K562 (cell line): ENCODE data around the gene RALGPS1. TPM values are rescaled to one million over a fixed set of nuclear protein-coding genes. Genes with fewer than 3 reads are reported as not detected.

Experiments
- ATAC-seq: fragments of 200-7000 bp; cut with Tn5 transposase; 3 replicates; pipeline ENCODE4 v1.9.1; 2020; ENCODE audit warnings: moderate library complexity
- BruUV-seq: library from RNA; stranded (reverse); fragments of 400-500 nt; replicated peaks from 2 replicates; lab custom pipeline; 2021; lab: Mats Ljungman, UMichigan
- CTCF ChIA-PET: fragments of 300-600 bp; formaldehyde crosslinking; extraction: SDS; loops from one replicate; lab custom pipeline; 2021; ENCODE audit warnings: low intra/inter-chr PET ratio; lab: Yijun Ruan, JAX
- POLR2A ChIA-PET: fragments of 300-600, 350-650 bp; sonication (Branson Sonifier 250); formaldehyde crosslinking; extraction: SDS; loops from one replicate; lab custom pipeline; 2021; ENCODE audit warnings: antibody characterized with exemption, inconsistent platforms; lab: Yijun Ruan, JAX
- DNase-seq, 4 experiments: peaks; one replicate each; pipeline versions ENCODE4 v3.0.0 to v3.0.0-alpha.2; 2011 to 2018; ENCODE audit warnings: low spot score in 3 of 4, mixed read lengths in 3 of 4; ENCODE audit errors: extremely low read depth in 1 of 4
- FAIRE-seq: peaks from 2 replicates; lab custom pipeline; 2011; peaks lifted over from hg19 to GRCh38; lab: Jason Lieb, UNC
- H2AFZ ChIP-seq: 2 replicates; pipeline ENCODE4 v1.6.0; 2011; ENCODE audit warnings: low read depth, low read length, control low read depth, inconsistent platforms
- H3K27ac ChIP-seq: fragments of 200-600 bp; 3 replicates; pipeline ENCODE4 v1.8.0; 2011; ENCODE audit warnings: low read depth, mild to moderate bottlenecking, control low read depth, inconsistent platforms, low read length, moderate library complexity, mixed read lengths; ENCODE audit errors: extremely low read depth
- H3K27me3 ChIP-seq, 2 experiments: fragments of 300-600 bp in 1 of 2; 2 replicates in 1 of 2; 3 replicates in 1 of 2; pipeline versions ENCODE4 v1.6.0 to v1.8.0; 2011; ENCODE audit warnings: inconsistent platforms in 2 of 2, low read length in 2 of 2, mild to moderate bottlenecking in 1 of 2, mixed read lengths in 1 of 2, moderate library complexity in 1 of 2; ENCODE audit not compliant: control insufficient read depth in 2 of 2, insufficient read depth in 2 of 2
- H3K36me3 ChIP-seq: fragments of 300-600 bp; 3 replicates; pipeline ENCODE4 v1.8.0; 2011; ENCODE audit warnings: mild to moderate bottlenecking, low read length, inconsistent platforms; ENCODE audit not compliant: control insufficient read depth, insufficient read depth
- H3K4me1 ChIP-seq, 2 experiments: fragments of 200-600 bp in 1 of 2; replicated peaks in 1 of 2; 2 replicates in 1 of 2; 3 replicates in 1 of 2; pipeline versions ENCODE4 v1.5.1 to v1.8.0; 2011; ENCODE audit warnings: inconsistent platforms in 2 of 2, low read length in 2 of 2, mild to moderate bottlenecking in 1 of 2, mixed read lengths in 1 of 2, moderate library complexity in 1 of 2; ENCODE audit not compliant: control insufficient read depth in 2 of 2, insufficient read depth in 2 of 2
- H3K4me2 ChIP-seq: 2 replicates; pipeline ENCODE4 v1.6.1; 2011; ENCODE audit warnings: low read length, control low read depth, inconsistent platforms, mixed read lengths; ENCODE audit not compliant: insufficient read depth
- H3K4me3 ChIP-seq: fragments of 200-600 bp; sonication (generic), shearing (Covaris generic); 2 replicates; pipeline ENCODE4 v1.5.1; 2016; ENCODE audit warnings: control low read depth, inconsistent platforms
- H3K79me2 ChIP-seq: fragments of 200-600 bp; 3 replicates; pipeline ENCODE4 v1.8.0; 2011; ENCODE audit warnings: low read length, inconsistent platforms; ENCODE audit not compliant: control insufficient read depth, insufficient read depth
- H3K9ac ChIP-seq, 2 experiments: 2 replicates each; pipeline versions ENCODE4 v1.6.0 to v1.6.1; 2011; ENCODE audit warnings: low read depth in 2 of 2, low read length in 2 of 2, control low read depth in 1 of 2, inconsistent platforms in 1 of 2, mild to moderate bottlenecking in 1 of 2, mixed read lengths in 1 of 2; ENCODE audit not compliant: insufficient read depth in 1 of 2
- H3K9me1 ChIP-seq: one replicate; pipeline ENCODE4 v1.6.0; 2011; ENCODE audit warnings: inconsistent platforms, mild to moderate bottlenecking, low read length, moderate library complexity; ENCODE audit not compliant: control insufficient read depth, insufficient read depth
- H3K9me3 ChIP-seq: replicated peaks from 2 replicates; pipeline ENCODE4 v1.5.1; 2011; ENCODE audit warnings: low read depth, low read length, inconsistent platforms; ENCODE audit not compliant: control insufficient read depth, insufficient read depth
- H4K20me1 ChIP-seq: replicated peaks from 2 replicates; pipeline ENCODE4 v1.6.1; 2011; ENCODE audit warnings: low read length, inconsistent platforms, mixed read lengths; ENCODE audit not compliant: control insufficient read depth, insufficient read depth
- CBX5 ChIP-seq: IDR thresholded peaks from 2 replicates; pipeline ENCODE4 v1.6.1; 2014; ENCODE audit warnings: low read depth, borderline replicate concordance
- CHAMP1 ChIP-seq: fragments of 450-650 bp; IDR thresholded peaks from 2 replicates; pipeline ENCODE4 v1.6.1; 2016; ENCODE audit warnings: mild to moderate bottlenecking
- CREB1 ChIP-seq, 2 experiments: sonication (generic) in 1 of 2; formaldehyde crosslinking in 1 of 2; IDR thresholded peaks; 2 replicates each; pipeline versions ENCODE4 v1.6.1 to v1.8.0; 2012 to 2022; ENCODE audit warnings: inconsistent platforms in 1 of 2, mild to moderate bottlenecking in 1 of 2, missing genetic modification reagents in 1 of 2, moderate library complexity in 1 of 2
- CREM ChIP-seq: IDR thresholded peaks from 2 replicates; pipeline ENCODE4 v1.6.1; 2014; ENCODE audit warnings: antibody characterized with exemption, low read depth
- DDX20 ChIP-seq: fragments of 450-650 bp; IDR thresholded peaks from 2 replicates; pipeline ENCODE4 v1.6.1; 2016; ENCODE audit warnings: missing genetic modification characterization, low read depth, mild to moderate bottlenecking, missing compliant biosample characterization, moderate library complexity
- ID3 ChIP-seq, 2 experiments: fragments of 250-450 bp in 1 of 2; fragments of 450-650 bp in 1 of 2; sonication (Bioruptor Pico) in 1 of 2; IDR thresholded peaks; 2 replicates each; pipeline versions ENCODE4 v1.6.1 to v1.8.0; 2016 to 2021; ENCODE audit warnings: mild to moderate bottlenecking in 2 of 2, moderate library complexity in 2 of 2, missing compliant biosample characterization in 1 of 2, missing genetic modification characterization in 1 of 2
- JUND ChIP-seq, 2 experiments: IDR thresholded peaks; 2 replicates in 1 of 2; 3 replicates in 1 of 2; pipeline ENCODE4 v1.6.1; 2011; ENCODE audit warnings: borderline replicate concordance in 2 of 2, low read depth in 2 of 2, low read length in 2 of 2, improper control_type of control experiment in 1 of 2, missing biosample characterization in 1 of 2, missing genetic modification characterization in 1 of 2, missing genetic modification reagents in 1 of 2
- POLR2A ChIP-seq: fragments of 450-650 bp; conservative IDR thresholded peaks from 2 replicates; pipeline ENCODE4 v1.6.1; 2016
- PTTG1 ChIP-seq: fragments of 450-650 bp; IDR thresholded peaks from 2 replicates; pipeline ENCODE4 v1.6.1; 2016; ENCODE audit warnings: low read depth, mild to moderate bottlenecking, missing genetic modification characterization, missing compliant biosample characterization
- STAT5A ChIP-seq: IDR thresholded peaks from 2 replicates; pipeline ENCODE4 v1.6.1; 2012; ENCODE audit warnings: low read length, inconsistent platforms, borderline replicate concordance
- ZMIZ1 ChIP-seq, 2 experiments: fragments of 150-350 bp in 1 of 2; IDR thresholded peaks; 2 replicates each; pipeline ENCODE4 v1.6.1; 2012 to 2016; ENCODE audit warnings: low read depth in 2 of 2, low read length in 2 of 2, mild to moderate bottlenecking in 1 of 2, moderate library complexity in 1 of 2
- ZNF311 ChIP-seq: fragments of 250-450 bp; sonication (Bioruptor Pico); IDR thresholded peaks from 2 replicates; pipeline ENCODE4 v1.4.0; 2020; ENCODE audit warnings: mild to moderate bottlenecking, moderate library complexity
- ZNF644 ChIP-seq: fragments of 200-800 bp; sonication (Bioruptor generic); IDR thresholded peaks from 2 replicates; pipeline ENCODE4 v1.6.1; 2016; ENCODE audit warnings: low read depth, missing genetic modification characterization, missing compliant biosample characterization
- WGBS: fragments of 100-300 bp; shearing (Covaris generic); methylation state at CpG from one replicate; pipeline ENCODE4 v1.1.6; 2016; ENCODE audit warnings: low coverage, mixed read lengths; ENCODE audit not compliant: insufficient coverage; ENCODE audit errors: missing lambda C conversion rate; 5-methylcytosine and 5-hydroxymethylcytosine counted together
- in situ Hi-C: fragments of 300-500 bp; cut with MboI; formaldehyde crosslinking; loops from 4 replicates; pipeline ENCODE4 v1.15.0; 2018; ENCODE audit warnings: inconsistent platforms, mixed read lengths
- intact Hi-C: fragments of 100-400 bp; cut with micrococcal nuclease; formaldehyde crosslinking; loops from 2 replicates; pipeline ENCODE4 v1.14.2; 2022
- polyA plus RNA-seq, 8 experiments: library from polyadenylated mRNA; depleted of rRNA in 4 of 8; stranded (reverse) in 5 of 8; unstranded in 3 of 8; fragments of >200 nt; fragmentation: Nextera tagmentation in 2 of 8; fragmentation: Illumina TruSeq in 1 of 8; extraction: Ambion mirVana in 2 of 8; extraction: Trizol in 1 of 8; gene quantifications; 2 replicates each; pipeline versions ENCODE4 v1.2.1 to v1.2.3, GENCODE V29; 2011 to 2014; ENCODE audit warnings: inconsistent platforms in 1 of 8, missing spikeins in 1 of 8
- total RNA-seq, 7 experiments: library from RNA; depleted of rRNA in 6 of 7; stranded (reverse); fragments of >200 nt in 6 of 7; fragmentation: Illumina TruSeq in 2 of 7; extraction: Trizol in 2 of 7; gene quantifications; 2 replicates each; pipeline versions ENCODE4 v1.2.1 to v1.2.3, GENCODE V29; 2011 to 2021; ENCODE audit warnings: low replicate concordance in 1 of 7

The RALGPS1 gene
- total and polyA plus RNA-seq, 9 of the 15 experiments (the other 6 are each of a cell fraction or from before 2014, with no cell fraction given): 0.04 to 2.6 (median 1.5) TPM

- DNase-seq (no peak), FAIRE-seq (no peak), ATAC-seq (no peak)
- H2AFZ ChIP-seq: no peak overlapping the region
- no peak for TF ChIP-seq ZNF311 (CRISPR knock-in tag)
- no peak for TF ChIP-seq DDX20 (tag)
- no peak for TF ChIP-seq POLR2A
- no peak for TF ChIP-seq STAT5A
- no peak for TF ChIP-seq CREB1 (IDR thresholded peaks at IDR 0.05)
- no peak for TF ChIP-seq CREB1 (CRISPR knock-in tag; IDR thresholded peaks at IDR 0.05)
- no peak for TF ChIP-seq PTTG1 (tag)
- TF ChIP-seq CBX5: no peak
- TF ChIP-seq JUND (IDR thresholded peaks at IDR 0.05; ENCODE audit: borderline replicate concordance, low read depth, low read length): no peak
- no peak for TF ChIP-seq JUND (tag; IDR thresholded peaks at IDR 0.05; ENCODE audit: borderline replicate concordance, low read depth, low read length)
- TF ChIP-seq CHAMP1: no peak
- TF ChIP-seq ID3 (CRISPR knock-in tag; IDR thresholded peaks at IDR 0.05): no peak
- no peak for TF ChIP-seq ID3 (tag; IDR thresholded peaks at IDR 0.05)
- TF ChIP-seq ZMIZ1 (IDR thresholded peaks at IDR 0.05; ENCODE audit: low read depth in 2 of 2, low read length in 2 of 2): no peak
- no peak for TF ChIP-seq CREM
- TF ChIP-seq ZNF644 (tag): no peak
- H3K4me1 ChIP-seq: peaks cover 0 to 7% of the 10 kb centered on the region in 2 experiments; a peak in 2 of 5 replicates
- H3K36me3 ChIP-seq: no peaks in the 10 kb centered on the region
- no TSS peak for BruUV-seq
- no peaks in the 10 kb centered on the region for H3K9me3 ChIP-seq
- intact Hi-C loops (no loop called here), in situ Hi-C loops (loop anchor here (5.0 to 10.0 kb wide), 2 partner anchors 259 to 384 kb away; no protein-coding TSS in a partner anchor)
- peaks cover 11% of the 10 kb centered on the region for H4K20me1 ChIP-seq
- H3K9me1 ChIP-seq: no peaks in the 10 kb centered on the region
- no peaks in the 10 kb centered on the region for H3K79me2 ChIP-seq
- peaks cover 0 to 72% of the 10 kb centered on the region in 2 experiments; a peak in 4 of 5 replicates for H3K27me3 ChIP-seq
- WGBS: 4% methylated on average over 6 of the region's 6 CpGs
- ChIA-PET POLR2A (interaction anchor here (0.9 to 1.9 kb wide), 5 partner anchors 9 to 263 kb away, joined by 3 to 6 read pairs (median 3); no protein-coding TSS in a partner anchor), CTCF (interaction anchor here (1.6 to 4.4 kb wide), 2 partner anchors 259 to 263 kb away, joined by 6 to 85 read pairs; no protein-coding TSS in a partner anchor)
- no peak overlapping the region for H3K4me3 ChIP-seq
- no peak overlapping the region for H3K9ac ChIP-seq
- no peak overlapping the region for H3K27ac ChIP-seq
- H3K4me2 ChIP-seq: no peak overlapping the region
Measured at GRCh38 chr9:127201071-127201541, 286.5 kb downstream of the RALGPS1 start.
